Bronchial epithelial cell (primary cell): Measurements from ENCODE around the gene HLCS. TPM values are rescaled to one million over a fixed set of nuclear protein-coding genes. Genes with fewer than 3 reads are reported as not detected.
A peak's percentile ranks its signal among the peaks of the same experiment; 100 is the strongest.

ENCODE experiments used
- DNase-seq: peaks from one replicate; pipeline ENCODE4 v3.0.0-alpha.2; 2010; ENCODE audit warnings: low read depth
- FAIRE-seq: peaks from 2 replicates; lab custom pipeline; 2011; peaks lifted over from hg19 to GRCh38; lab: Jason Lieb, UNC
- H3K27me3 ChIP-seq: 2 replicates; pipeline ENCODE4 v1.5.1; 2011; ENCODE audit warnings: low read length; ENCODE audit not compliant: control insufficient read depth, insufficient read depth
- H3K36me3 ChIP-seq: 2 replicates; pipeline ENCODE4 v1.5.1; 2011; ENCODE audit warnings: low read length; ENCODE audit not compliant: control insufficient read depth, insufficient read depth
- H3K4me3 ChIP-seq: 2 replicates; pipeline ENCODE4 v1.5.1; 2011; ENCODE audit warnings: mild to moderate bottlenecking, low read depth, low read length, control low read depth
- total RNA-seq: library from RNA; depleted of rRNA; stranded (reverse); fragments of >200 nt; gene quantifications from 2 replicates; pipeline ENCODE4 v1.2.1, GENCODE V29; 2014
- TF ChIP-seq, protein P1 (sequence below): IDR thresholded peaks from 2 replicates; pipeline ENCODE4 v1.5.1; 2011; ENCODE audit warnings: mild to moderate bottlenecking, moderate library complexity, low read length, control low read depth, inconsistent platforms; ENCODE audit not compliant: insufficient read depth, severe bottlenecking

The HLCS gene
- total RNA-seq, 1 donor from 2014 or later: 26.3 TPM

DNA sequence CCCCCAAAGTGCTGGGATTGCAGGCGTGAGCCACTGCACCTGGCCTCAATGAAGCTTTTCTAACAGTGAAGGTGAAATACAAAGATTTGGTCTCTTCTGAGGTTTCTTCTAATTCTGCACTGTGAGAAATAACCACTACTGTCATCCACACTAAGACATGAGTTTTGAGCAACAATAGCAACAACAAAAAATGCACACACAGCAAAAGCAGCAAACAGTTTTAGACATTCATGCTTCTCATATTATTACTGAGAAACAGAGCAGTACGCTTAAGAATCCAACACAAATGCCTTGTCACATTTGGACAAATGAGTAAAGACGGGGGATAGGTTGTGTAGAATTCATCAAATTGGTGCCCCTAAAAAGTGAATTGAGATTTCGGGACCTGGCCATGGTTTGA, 151.2 kb downstream of the HLCS start:
- no peak for FAIRE-seq
- no peak for DNase-seq
- TF ChIP-seq, protein P1, sequence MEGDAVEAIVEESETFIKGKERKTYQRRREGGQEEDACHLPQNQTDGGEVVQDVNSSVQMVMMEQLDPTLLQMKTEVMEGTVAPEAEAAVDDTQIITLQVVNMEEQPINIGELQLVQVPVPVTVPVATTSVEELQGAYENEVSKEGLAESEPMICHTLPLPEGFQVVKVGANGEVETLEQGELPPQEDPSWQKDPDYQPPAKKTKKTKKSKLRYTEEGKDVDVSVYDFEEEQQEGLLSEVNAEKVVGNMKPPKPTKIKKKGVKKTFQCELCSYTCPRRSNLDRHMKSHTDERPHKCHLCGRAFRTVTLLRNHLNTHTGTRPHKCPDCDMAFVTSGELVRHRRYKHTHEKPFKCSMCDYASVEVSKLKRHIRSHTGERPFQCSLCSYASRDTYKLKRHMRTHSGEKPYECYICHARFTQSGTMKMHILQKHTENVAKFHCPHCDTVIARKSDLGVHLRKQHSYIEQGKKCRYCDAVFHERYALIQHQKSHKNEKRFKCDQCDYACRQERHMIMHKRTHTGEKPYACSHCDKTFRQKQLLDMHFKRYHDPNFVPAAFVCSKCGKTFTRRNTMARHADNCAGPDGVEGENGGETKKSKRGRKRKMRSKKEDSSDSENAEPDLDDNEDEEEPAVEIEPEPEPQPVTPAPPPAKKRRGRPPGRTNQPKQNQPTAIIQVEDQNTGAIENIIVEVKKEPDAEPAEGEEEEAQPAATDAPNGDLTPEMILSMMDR: no peak
- no peaks in the 10 kb centered on the region for H3K36me3 ChIP-seq
- H3K4me3 ChIP-seq: no peak overlapping the region
- H3K27me3 ChIP-seq: no peaks in the 10 kb centered on the region

DNA sequence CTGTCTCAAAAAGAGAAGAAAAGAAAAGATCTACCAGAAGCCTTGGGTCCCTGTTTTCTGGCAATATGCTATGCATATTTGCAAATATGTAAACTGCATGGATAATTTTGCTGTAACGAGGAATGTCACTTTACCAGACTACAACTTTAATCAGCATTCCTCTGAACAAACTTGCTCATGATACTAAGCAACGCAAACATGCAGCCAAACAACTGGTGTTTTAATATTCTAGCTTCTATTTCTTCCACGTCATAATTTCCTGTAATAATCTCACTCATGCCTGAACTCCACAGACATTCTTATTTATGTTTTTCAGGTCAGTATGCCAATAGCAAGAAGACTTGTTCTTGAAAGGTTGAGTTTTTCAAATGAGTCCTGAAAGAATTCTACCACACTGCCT, 153.4 kb downstream of the HLCS start:
- DNase-seq: no peak
- no peaks in the 10 kb centered on the region for H3K36me3 ChIP-seq
- FAIRE-seq: no peak
- H3K27me3 ChIP-seq: no peaks in the 10 kb centered on the region
- H3K4me3 ChIP-seq: no peak overlapping the region
- TF ChIP-seq, protein P1: no peak

DNA sequence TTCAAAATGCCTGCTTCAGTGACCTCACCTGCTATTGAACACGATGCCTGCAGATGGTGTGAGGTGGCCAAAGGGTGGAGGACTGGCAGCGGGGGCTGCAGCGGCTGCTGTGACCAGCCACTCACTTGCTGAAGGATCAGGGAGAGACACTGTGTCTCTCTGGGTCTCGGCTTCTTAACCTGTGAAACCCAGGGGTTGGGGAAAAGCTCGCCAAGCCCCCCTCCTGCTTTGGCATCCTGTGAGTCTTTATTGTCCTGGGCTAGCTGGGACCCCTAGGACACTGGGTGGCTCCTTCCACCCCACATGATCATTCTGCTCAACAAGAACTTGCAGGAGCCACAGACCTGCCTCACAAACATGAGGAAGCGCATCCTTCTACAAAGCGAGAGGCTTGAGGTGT, 154.7 kb downstream of the HLCS start:
- H3K27me3 ChIP-seq: no peaks in the 10 kb centered on the region
- TF ChIP-seq, protein P1: no peak
- no peak for DNase-seq
- no peak overlapping the region for H3K4me3 ChIP-seq
- H3K36me3 ChIP-seq: no peaks in the 10 kb centered on the region
- FAIRE-seq: no peak

DNA sequence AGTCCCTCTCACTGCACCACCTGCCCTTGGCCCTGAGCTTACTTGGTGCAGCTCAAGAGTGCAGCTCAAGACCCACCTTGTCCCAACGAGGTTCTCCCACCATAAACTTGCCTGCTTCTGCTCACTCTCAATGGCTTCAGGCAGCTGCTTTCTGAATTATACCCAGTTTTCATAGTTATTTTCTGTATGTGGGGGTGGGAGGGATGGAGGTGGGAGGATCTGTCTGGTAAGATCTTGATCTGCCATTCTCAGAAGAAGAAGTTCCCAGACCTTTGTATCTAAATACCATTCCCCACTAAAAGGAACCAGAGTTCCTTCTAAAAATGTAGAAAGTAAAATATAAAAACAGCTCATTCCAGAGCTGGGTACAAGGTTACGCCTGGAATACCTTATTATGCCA, 156.0 kb downstream of the HLCS start:
- DNase-seq (no peak), FAIRE-seq (no peak)
- H3K4me3 ChIP-seq: no peak overlapping the region
- TF ChIP-seq, protein P1: no peak
- H3K36me3 ChIP-seq: no peaks in the 10 kb centered on the region
- no peaks in the 10 kb centered on the region for H3K27me3 ChIP-seq

DNA sequence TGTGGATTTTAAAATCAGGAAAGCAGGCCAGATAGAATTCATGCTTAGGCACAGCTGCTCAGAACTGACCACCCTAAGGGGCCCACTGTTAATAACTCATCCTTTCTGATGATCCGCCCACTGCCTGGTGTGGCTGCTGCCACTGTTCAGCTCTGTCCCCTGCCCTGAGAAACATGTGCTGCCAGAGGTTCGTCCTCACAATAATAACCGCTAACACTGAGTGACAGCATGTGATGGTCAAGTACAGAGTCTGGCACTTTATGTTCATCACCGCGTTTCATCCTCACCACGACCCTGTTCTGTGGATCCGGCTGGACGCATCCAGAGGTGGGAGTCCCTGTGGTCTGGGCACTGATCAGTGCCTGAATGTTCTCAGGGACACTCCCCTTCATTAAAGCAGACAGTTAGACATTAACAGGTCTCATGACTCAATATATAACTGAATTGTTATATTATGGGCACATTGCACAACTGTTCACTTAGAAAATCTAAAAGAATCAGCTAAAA, 159.0 kb downstream of the HLCS start:
- TF ChIP-seq, protein P1: no peak
- H3K27me3 ChIP-seq: no peaks in the 10 kb centered on the region
- H3K36me3 ChIP-seq: no peaks in the 10 kb centered on the region
- no peak overlapping the region for H3K4me3 ChIP-seq
- peak; percentile 36 for FAIRE-seq
- DNase-seq: no peak

DNA sequence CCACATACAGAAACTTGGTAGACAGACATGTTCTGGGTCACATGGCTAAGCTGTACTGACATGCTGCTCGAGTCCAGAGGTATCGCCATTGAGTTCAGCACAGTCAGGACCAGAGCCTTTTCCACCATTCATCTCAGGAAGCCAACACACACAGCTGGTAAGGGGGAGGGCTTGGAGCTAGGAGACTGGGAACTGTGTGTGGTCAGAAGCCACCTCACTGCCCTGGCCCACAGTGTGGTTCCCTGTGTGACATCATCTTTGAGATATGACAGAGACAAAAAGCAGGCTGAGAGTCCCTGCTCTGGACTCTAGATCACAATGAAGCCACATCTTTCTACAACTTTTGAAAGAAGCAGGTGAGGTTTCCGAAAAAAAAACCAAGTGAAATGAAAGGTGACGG, 160.4 kb downstream of the HLCS start:
- H3K4me3 ChIP-seq: no peak overlapping the region
- DNase-seq: no peak
- TF ChIP-seq, protein P1: no peak
- H3K27me3 ChIP-seq: no peaks in the 10 kb centered on the region
- H3K36me3 ChIP-seq: no peaks in the 10 kb centered on the region
- FAIRE-seq: peak; percentile 90
